GM18517 (cell line): ENCODE data around the gene CAPN1.
"Not testable (repeated sequence)": the region's sequence is repeated elsewhere in the genome, so short reads cannot be mapped to it uniquely, and the experiment has no call there.

Experiments
- ATAC-seq: cut with Tn5 transposase; IDR thresholded peaks from one replicate; pipeline ENCODE4 v1.9.1; 2021; ENCODE audit warnings: mild to moderate bottlenecking, moderate library complexity; ENCODE audit not compliant: unreplicated experiment

The CAPN1 gene

DNA sequence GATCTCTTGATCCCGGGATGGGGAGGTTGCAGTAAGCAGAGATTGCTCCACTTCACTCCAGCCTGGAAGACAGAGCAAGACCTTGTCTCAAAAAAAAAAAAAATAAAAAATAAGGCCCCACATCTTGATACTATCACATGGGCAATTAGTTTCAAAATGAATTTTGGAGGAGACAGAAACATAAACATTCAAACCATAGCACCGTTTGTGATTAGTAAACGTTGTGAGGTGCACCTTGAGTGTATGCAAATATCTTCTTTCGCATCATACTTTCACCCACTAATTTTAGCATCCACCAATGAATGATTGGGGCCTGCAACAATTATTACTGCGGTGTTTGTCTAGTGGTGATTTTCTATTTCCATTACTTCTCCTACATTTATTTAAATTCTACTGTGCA is 22.7 kb upstream of the CAPN1 start:
- ATAC-seq, result peak; percentile 77

DNA sequence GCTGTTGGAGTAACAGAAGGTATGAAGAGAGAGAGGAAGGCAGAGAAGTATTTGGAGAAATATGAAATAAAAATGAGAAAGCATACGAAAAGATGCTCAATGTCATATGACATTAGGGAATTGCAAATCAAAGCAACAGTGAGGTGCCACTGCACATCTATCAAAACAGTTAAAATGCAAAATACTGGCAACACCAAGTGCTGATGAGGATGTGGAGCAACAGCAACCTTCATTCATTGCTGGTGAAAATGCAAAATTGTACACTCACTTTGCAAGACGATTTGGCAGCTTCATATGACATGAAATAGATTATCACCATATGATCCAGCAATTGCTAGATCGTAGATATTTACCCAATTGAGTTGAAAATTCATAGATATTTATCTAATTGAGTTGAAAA is 21.1 kb upstream of the CAPN1 start:
- no peak for ATAC-seq

DNA sequence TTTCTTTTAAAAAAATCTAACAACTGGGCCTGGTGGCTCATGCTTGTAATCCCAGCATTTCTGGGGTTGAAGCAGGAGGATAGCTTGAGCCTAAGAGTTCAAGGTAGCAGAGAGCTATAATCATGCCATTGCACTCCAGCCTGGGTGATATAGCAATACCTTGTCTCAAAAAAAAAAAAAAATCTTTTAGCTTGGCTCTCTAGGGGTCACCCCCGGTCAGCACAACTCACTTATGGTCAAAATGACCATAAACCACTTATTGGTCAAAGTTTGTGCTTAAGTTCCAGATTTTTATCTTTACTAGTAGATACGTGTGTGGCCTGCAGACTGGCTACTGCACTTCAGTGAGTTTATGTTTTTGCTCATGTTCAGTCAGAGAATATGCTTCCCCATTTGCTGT is 18.0 kb upstream of the CAPN1 start:
- no peak for ATAC-seq

DNA sequence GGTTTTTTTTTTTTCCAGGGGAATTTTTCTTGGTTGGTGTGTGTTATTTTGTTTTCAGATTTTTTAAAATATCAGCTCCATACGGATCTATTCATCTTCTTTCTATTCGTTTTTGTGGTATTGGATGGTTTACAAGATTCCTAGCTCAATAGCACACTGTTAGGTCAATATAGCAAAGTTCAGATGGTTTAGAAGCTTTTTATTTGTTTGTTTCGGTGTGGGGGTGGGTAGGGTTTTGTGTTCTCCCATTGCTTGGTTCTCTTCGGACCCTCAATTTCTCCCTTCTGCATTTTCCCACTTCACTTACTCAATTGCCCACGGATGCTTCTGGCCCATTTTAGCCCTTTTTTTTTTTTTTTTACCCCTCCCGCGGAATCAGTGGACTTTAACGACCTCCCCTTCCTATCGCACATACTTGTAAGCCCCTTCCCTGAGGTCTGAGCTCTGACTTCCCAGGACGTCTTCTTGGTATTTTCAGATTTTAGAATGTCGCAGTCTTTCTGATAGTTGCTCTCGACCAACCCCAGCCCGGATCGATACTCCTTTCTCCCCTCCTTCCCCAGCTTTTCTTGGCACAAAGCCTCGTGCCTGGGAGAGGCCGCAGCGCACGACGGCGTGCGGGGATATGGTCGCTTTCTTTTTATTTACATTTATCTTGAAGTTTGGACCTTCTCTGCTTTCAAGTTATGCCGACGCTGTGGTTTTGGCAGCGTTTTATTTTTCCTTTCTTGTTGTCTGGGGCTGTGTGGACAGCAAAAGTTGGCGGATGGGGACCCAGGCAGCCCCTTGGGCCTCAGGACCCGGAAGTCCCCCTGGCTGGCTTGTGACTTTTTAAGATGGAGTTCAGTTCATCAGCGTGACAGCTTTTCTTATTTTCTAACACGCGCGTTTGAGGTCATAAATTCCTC is 16.1 kb upstream of the CAPN1 start:
- ATAC-seq, result no peak

DNA sequence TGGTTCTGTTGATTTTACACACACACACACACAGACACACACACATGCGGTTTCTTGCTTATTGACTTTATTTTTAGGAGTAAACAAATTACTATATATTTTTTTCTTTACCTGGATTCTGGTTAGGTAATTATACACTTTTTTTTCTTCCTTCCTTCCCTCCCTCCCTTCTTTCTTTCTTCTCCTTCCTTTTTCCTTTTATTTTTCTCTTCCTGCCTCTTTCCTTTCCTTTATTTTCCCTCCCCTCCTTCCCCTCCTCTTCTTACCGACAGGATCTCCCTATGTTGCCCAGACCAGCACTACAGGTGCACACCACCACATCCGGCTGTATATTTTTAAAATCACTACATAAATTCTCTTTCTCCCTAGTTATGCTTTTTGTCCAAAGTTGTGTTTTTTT is 14.8 kb upstream of the CAPN1 start:
- no peak for ATAC-seq

DNA sequence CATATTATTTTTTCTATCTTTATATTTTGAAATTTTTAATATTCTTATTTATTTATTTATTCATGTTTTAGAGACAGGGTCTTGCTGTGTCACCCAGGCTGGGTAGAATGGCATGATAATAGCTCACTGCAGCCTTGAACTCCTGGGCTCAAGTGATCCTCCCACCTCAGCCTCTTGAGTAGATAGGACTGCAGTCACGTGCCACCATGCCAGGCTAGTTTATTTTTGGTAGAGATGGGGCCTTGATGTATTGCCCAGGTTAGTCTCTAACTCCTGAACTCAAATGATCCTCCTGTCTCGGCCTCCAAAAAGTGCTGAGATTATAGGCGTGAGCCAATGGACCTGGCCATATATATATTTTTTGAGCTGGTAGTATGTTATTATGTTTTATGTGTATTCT is 14.1 kb upstream of the CAPN1 start:
- ATAC-seq, result no peak

DNA sequence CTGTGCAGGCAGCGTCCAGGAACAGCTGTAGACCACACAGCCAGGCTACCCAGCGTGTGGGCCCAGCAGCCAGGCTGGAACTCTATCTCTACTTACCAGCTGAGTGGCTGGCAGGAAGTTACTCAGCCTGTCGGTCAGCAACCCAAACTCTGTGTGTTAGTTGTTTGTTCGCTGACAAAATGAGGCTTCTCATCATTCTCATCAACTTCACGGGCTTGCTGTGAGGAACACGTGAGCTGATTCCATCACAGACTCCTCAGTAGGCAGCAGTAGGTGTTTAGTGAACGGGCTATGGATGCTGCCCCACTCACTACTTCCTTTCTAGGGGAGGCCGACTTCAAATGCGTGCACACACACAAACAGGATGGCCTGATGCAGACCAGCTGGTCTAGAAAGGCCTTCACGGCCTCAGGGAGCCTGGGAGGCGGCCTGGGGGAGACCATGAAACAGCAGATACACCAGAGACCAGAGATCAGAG is 12.5 kb upstream of the CAPN1 start:
- no peak for ATAC-seq

DNA sequence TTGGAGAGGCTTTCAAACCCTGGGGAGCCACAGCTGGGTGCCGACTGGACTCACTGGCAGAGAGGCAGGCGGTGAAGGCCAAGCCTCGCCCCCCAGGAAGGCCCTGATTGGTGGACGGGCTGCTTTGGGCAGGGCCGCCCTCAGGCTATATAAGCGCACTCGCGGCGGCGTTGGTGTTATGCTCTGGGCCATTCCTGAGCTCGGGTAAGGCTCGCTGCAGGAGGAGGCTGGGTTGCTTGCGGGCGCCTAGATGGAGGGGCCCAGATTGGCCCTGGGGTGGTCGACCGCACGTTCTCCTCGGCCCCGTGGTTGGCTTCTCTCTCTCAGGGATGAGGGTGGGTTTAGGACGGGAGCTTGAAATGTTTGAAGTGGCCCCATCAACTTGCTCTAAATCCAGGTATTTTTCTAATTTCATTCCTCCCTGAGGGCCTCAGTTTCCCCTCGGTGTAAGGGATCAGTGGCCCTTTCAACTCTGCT is 11.6 kb upstream of the CAPN1 start, which contains the start of gene SPDYC:
SPDYC (plus strand) TSS at position 176 of the 477 bp plus-strand sequence. CDS start 1,125 bp downstream, outside the sequence.
- no peak for ATAC-seq

DNA sequence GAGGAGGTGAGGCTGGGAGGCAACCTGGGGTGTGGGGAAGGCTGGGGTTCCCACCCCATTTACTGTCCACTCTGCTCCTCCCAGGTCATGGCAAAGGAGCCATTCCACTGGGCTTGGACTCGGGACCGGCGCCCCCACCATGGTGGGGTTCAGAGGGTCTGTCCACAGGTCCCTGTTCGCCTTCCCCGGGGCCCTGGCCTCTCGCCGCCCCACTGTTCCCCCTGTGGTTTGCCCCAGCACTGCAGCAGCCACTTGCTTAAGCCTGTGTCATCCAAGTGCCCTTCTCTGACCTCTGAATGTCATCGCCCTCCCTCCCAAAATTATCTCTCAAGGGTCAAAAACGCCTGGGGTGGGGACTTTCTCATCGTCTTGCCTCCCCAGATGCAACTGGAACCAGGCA is 9.1 kb upstream of the CAPN1 start:
- ATAC-seq, result no peak

DNA sequence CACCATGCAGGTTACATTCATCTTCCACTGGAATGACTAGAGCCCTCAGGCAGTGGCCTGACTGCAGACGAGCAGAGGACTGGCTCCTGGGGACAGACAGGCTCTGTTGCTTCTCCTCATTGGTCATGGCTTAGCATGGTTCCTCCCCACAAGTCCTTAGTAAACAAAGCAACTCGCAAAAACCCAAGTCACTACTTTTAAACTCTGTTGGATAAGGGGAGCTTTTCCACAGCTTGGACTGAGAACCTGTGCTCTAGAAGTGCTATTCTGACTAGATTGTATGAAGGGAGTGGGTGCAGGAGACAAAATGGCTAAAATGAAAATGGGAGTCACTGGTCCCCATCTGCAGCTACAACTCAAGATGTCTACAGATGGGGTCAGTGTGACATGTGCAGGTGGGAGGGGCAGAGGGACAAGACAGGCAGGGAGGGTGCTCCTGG is 7.1 kb upstream of the CAPN1 start:
- ATAC-seq, result not testable (repeated sequence)

DNA sequence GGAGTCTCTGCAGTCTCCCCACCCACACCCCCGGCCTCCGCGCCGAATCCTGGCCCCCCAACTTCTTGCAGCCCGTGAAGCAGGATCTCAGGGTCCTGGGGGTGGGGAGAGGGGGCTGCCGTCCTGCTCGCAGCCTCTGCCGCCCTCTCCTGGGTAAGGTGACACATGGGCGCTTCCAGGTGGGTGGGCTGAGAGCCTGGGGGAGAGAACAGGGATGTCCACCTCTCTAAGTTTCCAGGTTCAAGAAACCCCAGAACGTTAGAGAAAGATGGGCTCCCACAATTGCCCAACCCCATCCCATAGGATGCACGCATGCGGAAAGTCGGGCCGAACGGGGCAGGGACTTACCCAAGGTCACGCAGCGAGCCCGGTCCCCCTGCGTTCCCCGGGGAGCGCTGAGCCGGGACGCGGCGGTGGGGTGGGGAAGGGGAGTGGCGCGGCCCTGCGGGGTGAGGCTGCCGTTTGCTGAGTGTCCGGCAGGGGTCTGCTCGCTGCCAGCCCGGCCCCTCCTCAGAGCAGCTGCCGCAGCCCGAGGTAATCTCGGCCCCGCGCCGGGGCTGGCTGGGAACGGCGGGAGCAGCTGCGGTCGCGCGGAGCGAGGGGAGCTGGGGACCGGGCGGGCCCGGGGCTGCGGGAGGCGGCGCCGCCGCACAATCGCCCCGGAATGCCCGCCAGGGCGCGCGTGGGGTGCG is 705 bp upstream of the CAPN1 start:
- peak; percentile 57 for ATAC-seq

DNA sequence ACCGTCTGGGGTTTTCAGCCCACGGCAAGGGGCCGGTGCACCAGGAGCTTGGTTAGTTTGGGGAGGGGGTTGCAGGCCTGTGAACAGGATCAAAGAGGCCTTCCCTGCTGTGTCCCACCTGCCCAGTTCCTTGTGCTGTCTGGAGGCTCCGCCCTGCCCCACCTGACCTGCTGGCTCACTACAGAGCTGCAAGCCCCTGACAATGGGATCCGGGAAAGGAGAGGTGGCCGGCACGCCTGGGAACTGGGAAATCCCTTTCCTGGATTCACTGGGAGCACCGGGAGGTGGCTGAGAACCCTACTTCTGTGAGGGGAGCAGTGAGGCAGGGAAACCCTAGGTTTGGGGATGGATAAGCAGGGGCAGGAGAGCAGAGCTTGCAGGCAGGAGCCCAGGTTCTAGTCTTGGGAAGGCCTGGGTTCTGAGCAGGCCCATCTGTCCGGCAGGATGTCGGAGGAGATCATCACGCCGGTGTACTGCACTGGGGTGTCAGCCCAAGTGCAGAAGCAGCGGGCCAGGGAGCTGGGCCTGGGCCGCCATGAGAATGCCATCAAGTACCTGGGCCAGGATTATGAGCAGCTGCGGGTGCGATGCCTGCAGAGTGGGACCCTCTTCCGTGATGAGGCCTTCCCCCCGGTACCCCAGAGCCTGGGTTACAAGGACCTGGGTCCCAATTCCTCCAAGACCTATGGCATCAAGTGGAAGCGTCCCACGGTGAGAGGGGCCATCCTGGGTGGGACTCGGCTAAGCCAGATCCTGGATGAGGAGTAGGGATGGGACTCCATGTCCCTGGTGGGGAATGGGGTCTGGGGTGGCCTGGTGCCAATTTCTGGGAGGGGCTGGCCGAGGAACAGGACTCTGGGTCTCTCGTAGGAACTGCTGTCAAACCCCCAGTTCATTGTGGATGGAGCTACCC is 786 bp downstream of the CAPN1 start:
- no peak for ATAC-seq

DNA sequence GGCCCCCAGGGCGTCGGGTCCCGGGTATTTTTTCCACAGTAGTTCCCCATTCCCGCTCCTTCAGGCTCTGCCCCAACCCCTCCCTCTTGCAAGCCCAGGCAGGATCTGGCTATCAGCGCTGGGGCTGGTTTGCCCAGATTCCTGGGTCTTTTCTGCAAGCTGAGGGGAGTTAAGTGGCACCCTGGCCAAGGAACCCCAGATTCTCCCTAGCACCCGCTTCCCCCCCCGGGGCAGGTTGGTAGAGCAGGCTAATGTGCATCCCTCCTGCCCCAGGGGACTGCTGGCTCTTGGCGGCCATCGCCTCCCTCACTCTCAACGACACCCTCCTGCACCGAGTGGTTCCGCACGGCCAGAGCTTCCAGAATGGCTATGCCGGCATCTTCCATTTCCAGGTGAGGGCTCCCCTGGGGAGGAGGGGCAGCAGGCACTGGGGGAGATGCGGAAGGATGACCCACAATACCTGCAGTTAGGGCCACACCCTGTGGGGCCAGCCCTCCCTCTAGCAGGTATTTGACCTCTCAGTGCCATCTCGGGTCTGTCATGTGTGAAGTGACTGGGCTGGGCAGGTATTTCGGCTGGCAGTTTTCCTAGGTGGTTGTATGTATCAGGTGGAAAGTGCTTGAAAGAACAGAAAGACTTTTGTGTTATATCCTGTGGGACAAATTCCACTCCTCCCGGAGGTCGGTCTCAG is 1.6 kb downstream of the CAPN1 start:
- no peak for ATAC-seq

DNA sequence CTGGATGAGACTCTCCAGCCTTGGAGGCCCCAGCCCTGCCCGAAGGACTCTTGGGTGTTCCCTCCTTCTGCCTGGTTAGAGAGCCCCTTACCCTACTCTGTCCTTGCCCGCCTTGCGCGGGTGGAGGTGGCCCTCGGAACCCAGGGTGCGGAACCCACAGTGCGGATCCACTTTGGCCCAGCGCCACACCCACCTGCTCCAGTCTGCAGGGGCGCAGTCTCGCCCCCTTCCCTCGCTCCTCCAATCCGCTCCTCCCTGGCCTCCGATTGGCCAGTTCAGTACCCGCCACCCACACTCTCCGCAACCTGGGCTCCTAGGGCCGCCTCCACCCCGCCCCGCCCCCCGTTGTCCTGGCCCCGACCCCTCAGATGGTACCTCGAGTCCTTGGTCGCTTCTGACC is 2.4 kb downstream of the CAPN1 start:
- ATAC-seq, result no peak

DNA sequence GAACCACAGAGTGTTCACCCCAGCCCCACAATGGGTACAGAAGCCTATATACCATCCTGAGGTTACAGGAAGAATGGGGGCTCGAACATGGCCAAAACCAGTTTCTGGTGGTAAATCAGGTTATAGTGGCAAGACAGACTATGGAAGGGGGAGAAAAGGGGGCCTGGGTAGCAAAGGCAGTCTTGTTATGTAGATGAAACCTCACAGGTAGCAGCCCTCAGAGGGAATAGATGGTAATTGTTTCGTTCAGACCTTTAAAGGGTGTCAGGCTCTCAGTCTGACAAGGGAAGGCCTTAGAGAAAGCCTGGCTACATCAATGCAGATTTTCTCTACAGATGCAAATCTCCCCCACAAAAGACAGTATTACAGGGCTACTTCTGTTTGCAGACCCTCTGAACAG is 3.4 kb downstream of the CAPN1 start:
- no peak for ATAC-seq

DNA sequence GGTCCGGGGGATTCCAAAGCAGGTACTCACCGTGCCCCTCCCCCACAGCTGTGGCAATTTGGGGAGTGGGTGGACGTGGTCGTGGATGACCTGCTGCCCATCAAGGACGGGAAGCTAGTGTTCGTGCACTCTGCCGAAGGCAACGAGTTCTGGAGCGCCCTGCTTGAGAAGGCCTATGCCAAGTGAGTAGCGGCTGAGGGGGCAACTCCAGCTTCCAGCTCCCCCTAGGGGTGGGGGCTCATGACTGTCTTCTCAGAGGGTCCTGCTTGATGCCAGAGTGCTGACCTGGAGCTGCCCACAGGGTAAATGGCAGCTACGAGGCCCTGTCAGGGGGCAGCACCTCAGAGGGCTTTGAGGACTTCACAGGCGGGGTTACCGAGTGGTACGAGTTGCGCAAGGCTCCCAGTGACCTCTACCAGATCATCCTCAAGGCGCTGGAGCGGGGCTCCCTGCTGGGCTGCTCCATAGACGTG is 4.2 kb downstream of the CAPN1 start:
- ATAC-seq, result no peak

DNA sequence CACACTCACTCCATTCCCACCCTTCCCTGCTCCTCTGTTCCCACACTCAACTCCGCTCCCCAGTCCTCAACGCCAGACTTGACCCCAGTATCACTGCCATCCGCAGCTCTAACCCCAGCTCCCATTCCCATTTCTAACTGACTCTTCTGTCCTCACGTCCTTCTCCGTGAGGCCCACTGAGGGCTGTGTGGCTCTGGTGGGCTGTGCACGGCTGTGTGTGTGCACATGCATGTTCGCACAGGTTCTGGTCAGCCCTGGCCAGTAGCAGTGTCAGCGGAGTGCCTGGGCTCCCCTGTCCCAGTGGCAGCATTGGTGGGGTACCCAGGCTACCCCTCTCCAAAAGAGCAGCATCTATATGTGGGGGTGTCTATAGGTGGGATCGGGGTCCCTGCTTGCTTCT is 5.0 kb downstream of the CAPN1 start:
- no peak for ATAC-seq

DNA sequence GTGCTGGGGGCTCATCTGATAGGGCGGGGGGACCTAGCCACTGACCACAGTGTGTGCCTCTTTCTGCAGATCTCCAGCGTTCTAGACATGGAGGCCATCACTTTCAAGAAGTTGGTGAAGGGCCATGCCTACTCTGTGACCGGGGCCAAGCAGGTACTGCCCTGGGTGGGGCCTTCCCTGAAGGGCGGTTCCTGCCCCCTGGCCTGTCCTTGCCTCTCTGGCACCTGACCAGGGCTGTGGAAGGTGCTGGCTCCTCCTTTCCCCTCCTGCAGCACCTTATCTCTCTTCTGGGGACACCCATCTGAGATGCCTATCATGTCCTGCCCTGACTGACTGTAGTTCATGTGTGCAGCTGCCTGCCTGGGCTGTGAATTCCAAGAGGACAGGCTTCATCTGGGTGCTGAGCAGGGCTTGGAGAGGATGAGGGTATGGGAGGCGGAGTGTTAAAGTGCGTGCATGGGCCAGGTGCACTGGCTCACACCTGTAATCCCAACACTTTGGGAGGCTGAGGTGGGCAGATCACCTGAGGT is 5.5 kb downstream of the CAPN1 start:
- ATAC-seq, result no peak

DNA sequence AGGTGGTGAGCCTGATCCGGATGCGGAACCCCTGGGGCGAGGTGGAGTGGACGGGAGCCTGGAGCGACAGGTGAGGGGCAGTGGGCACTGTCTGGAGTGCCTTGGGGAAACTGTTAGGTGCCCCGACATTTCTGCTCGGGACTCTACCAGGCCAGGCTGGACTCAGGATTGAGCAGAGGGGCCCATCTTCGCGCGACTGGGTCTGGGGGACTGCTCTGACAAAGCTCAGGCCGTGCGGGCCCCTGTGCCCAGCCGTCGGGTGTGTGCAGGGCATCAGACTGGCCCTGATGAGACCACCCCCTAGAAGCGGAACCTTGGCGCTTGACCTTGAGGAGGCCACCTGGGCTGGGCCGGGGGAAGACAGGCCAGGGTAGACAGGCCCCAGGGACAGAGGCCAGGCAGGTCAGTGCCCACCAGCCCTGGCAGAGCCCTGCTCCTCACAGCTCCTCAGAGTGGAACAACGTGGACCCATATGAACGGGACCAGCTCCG is 6.3 kb downstream of the CAPN1 start:
- ATAC-seq, result no peak

DNA sequence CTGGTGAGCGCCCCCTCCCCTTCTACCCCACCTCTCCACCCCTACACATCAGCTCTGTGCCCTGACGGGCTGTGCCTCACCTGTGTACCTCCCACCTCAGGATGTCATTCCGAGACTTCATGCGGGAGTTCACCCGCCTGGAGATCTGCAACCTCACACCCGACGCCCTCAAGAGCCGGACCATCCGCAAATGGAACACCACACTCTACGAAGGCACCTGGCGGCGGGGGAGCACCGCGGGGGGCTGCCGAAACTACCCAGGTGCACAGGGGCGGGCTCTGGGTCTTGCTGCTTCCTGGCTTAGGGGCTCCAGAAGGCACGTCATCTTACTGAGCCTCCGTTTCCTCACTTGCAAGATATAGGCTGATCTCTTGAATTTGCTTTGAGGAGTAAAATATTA is 6.8 kb downstream of the CAPN1 start:
- no peak for ATAC-seq
